HG03097 (cell line): ENCODE results near the gene CSRNP2.
"Not testable (repeated sequence)": the region's sequence is repeated elsewhere in the genome, so short reads cannot be mapped to it uniquely, and the experiment has no call there.

Experiments used
- ATAC-seq: cut with Tn5 transposase; IDR thresholded peaks from one replicate; pipeline ENCODE4 v1.9.1; 2021; ENCODE audit not compliant: unreplicated experiment, low FRiP score

Gene CSRNP2

GRCh38 chr12:51078866-51079265 lies 4.5 kb downstream of the CSRNP2 start:
- not testable (repeated sequence) for ATAC-seq

- ATAC-seq = not testable (repeated sequence)
Measured at GRCh38 chr12:51078346-51078745, 5.0 kb downstream of the CSRNP2 start.

GRCh38 chr12:51077930-51078329 lies 5.5 kb downstream of the CSRNP2 start:
- ATAC-seq = no peak

GRCh38 chr12:51076236-51076930 lies 7.0 kb downstream of the CSRNP2 start:
- ATAC-seq = no peak

- no peak for ATAC-seq
Measured at GRCh38 chr12:51075390-51075789, 8.0 kb downstream of the CSRNP2 start.

- ATAC-seq = no peak
Measured at GRCh38 chr12:51071663-51072062, 11.7 kb downstream of the CSRNP2 start.

- ATAC-seq = no peak
Measured at GRCh38 chr12:51070004-51070403, 13.4 kb downstream of the CSRNP2 start.

- no peak for ATAC-seq
Measured at GRCh38 chr12:51067771-51068170, 15.6 kb downstream of the CSRNP2 start.

- no peak for ATAC-seq
Measured at GRCh38 chr12:51067229-51067628, 16.2 kb downstream of the CSRNP2 start.

- ATAC-seq = no peak
Measured at GRCh38 chr12:51065530-51065929, 17.9 kb downstream of the CSRNP2 start.

GRCh38 chr12:51062631-51063397 lies 20.6 kb downstream of the CSRNP2 start:
- ATAC-seq = no peak

- no peak for ATAC-seq
Measured at GRCh38 chr12:51059086-51059485, 24.3 kb downstream of the CSRNP2 start.

GRCh38 chr12:51056242-51056641 lies 27.2 kb downstream of the CSRNP2 start:
- no peak for ATAC-seq

- no peak for ATAC-seq
Measured at GRCh38 chr12:51055060-51055459, 28.3 kb downstream of the CSRNP2 start.

- no peak for ATAC-seq
Measured at GRCh38 chr12:51051787-51052186, 31.6 kb downstream of the CSRNP2 start.

GRCh38 chr12:51049525-51049924 lies 33.9 kb downstream of the CSRNP2 start:
- no peak for ATAC-seq

- no peak for ATAC-seq
Measured at GRCh38 chr12:51048661-51049251, 34.6 kb downstream of the CSRNP2 start.

GRCh38 chr12:51047655-51048540 lies 35.5 kb downstream of the CSRNP2 start, which contains the start of gene LETMD1:
LETMD1 (plus strand) TSS chr12:51048327; CDS start chr12:51048357, 30 bp downstream.
- peak; percentile 95 for ATAC-seq

GRCh38 chr12:51036279-51036678 lies 47.1 kb downstream of the CSRNP2 start:
- no peak for ATAC-seq

GRCh38 chr12:51033457-51034089 lies 49.8 kb downstream of the CSRNP2 start:
- no peak for ATAC-seq
